Lung (tissue), 12 donors: ENCODE data around the gene SHISA8. TPM values are rescaled to one million over a fixed set of nuclear protein-coding genes. Genes with fewer than 3 reads are reported as not detected.

Experiments
- ATAC-seq: fragments of 200-7000 bp; cut with Tn5 transposase; one replicate; pipeline ENCODE4 v1.9.1; 2020; ENCODE audit warnings: moderate number of reproducible peaks; ENCODE audit not compliant: insufficient read depth, low FRiP score
- DNase-seq, 3 donors: peaks; one replicate each; pipeline ENCODE4 v3.0.0-alpha.2; 2013 to 2017
- H3K27ac ChIP-seq, 2 donors: one replicate each; pipeline ENCODE4 v1.5.1; 2013; ENCODE audit warnings: mild to moderate bottlenecking in 2 of 2, moderate library complexity in 2 of 2, control low read depth in 1 of 2, inconsistent platforms in 1 of 2, low read depth in 1 of 2, low read length in 1 of 2
- H3K27me3 ChIP-seq, 3 donors: one replicate each; pipeline ENCODE4 v1.5.1; 2013; ENCODE audit warnings: low read length in 2 of 3; ENCODE audit not compliant: control insufficient read depth in 3 of 3, insufficient read depth in 3 of 3
- H3K36me3 ChIP-seq, 4 donors: one replicate each; pipeline ENCODE4 v1.5.1; 2013; ENCODE audit warnings: low read length in 4 of 4, mild to moderate bottlenecking in 1 of 4, moderate library complexity in 1 of 4; ENCODE audit not compliant: control insufficient read depth in 4 of 4, insufficient read depth in 4 of 4
- H3K4me1 ChIP-seq, 5 donors: one replicate each; pipeline ENCODE4 v1.5.1; 2013; ENCODE audit warnings: low read length in 5 of 5, mild to moderate bottlenecking in 2 of 5, moderate library complexity in 1 of 5; ENCODE audit not compliant: control insufficient read depth in 5 of 5, insufficient read depth in 5 of 5
- H3K4me3 ChIP-seq: one replicate; pipeline ENCODE4 v1.5.1; 2013; ENCODE audit warnings: mild to moderate bottlenecking, control low read depth, moderate library complexity
- H3K9ac ChIP-seq, 2 donors: one replicate each; pipeline ENCODE4 v1.5.1; 2013; ENCODE audit warnings: low read length in 2 of 2, control low read depth in 1 of 2; ENCODE audit not compliant: insufficient read depth in 1 of 2
- H3K9me3 ChIP-seq, 4 donors: one replicate each; pipeline ENCODE4 v1.5.1; 2013; ENCODE audit warnings: low read length in 3 of 4, mild to moderate bottlenecking in 1 of 4, moderate library complexity in 1 of 4; ENCODE audit not compliant: control insufficient read depth in 4 of 4, insufficient read depth in 3 of 4
- CTCF ChIP-seq: IDR thresholded peaks from 2 replicates; pipeline ENCODE4 v1.5.1; 2012; ENCODE audit warnings: mild to moderate bottlenecking; ENCODE audit errors: control extremely low read depth, extremely low read depth
- WGBS, 2 donors: extraction: QIAGEN DNeasy Blood & Tissue Kit; methylation state at CpG; one replicate each; pipeline ENCODE4 v1.1.7; 2013; 5-methylcytosine and 5-hydroxymethylcytosine counted together
- polyA plus RNA-seq, 2 donors: library from polyadenylated mRNA; stranded (reverse); fragments of 200-250 nt; gene quantifications; one replicate each; pipeline ENCODE4 v1.2.1, GENCODE V29; 2013
- total RNA-seq, 2 donors: library from RNA; depleted of rRNA in 1 of 2; stranded (reverse); fragments of >200 nt in 1 of 2; gene quantifications; one replicate each; pipeline ENCODE4 v1.2.1, GENCODE V29; 2014 to 2021
- donor health status: control.
- donor health status: control.
- donor health status: Bipolar disorder and iron deficiency.
- donor health status: healthy.
- donor health status: DM: yes; HTN: yes; CAD: no.

SHISA8 gene
- total and polyA plus RNA-seq, 4 donors, result 0.02 to 0.34 TPM; not detected in 2

GRCh38 chr22:41946629-41947423, 32.0 kb upstream of the SHISA8 start, which contains the start of gene CENPM:
TSS of gene CENPM (minus strand) at chr22:41947152. CDS start at chr22:41947076, 76 bp downstream.
- peak; percentile 96 to 97 (median 97) for DNase-seq
- peaks cover 0 to 8% (median 5%) of the 10 kb centered on the region in 5 donors for H3K4me1 ChIP-seq
- H3K9ac ChIP-seq, result peak within 1 kb of the TSS in 1 of 2 donors; percentile 81
- no peak for TF ChIP-seq CTCF
- H3K4me3 ChIP-seq, result peak within 1 kb of the TSS; percentile 71
- peak within 1 kb of the TSS; percentile 21 to 46 for H3K27ac ChIP-seq
- H3K36me3 ChIP-seq, result peaks cover 0 to 11% (median 2%) of the 10 kb centered on the region in 4 donors
- ATAC-seq, result peak; percentile 98
- no peaks in the 10 kb centered on the region for H3K27me3 ChIP-seq
- H3K9me3 ChIP-seq, result no peaks in the 10 kb centered on the region
- 1% methylated on average over 56 of the region's 56 CpGs for WGBS, 2 donors

GRCh38 chr22:41943661-41944209, 28.9 kb upstream of the SHISA8 start:
- WGBS, 2 donors, result 45 to 60% methylated on average over 9 of the region's 9 CpGs
- Histone ChIP-seq H3K9me3 (no peaks in the 10 kb centered on the region), H3K4me3 (no peak overlapping the region), H3K27me3 (no peaks in the 10 kb centered on the region), H3K27ac (peak overlapping the region in 1 of 2 donors; percentile 4), H3K9ac (no peak overlapping the region), H3K36me3 (peaks cover 0 to 11% (median 2%) of the 10 kb centered on the region in 4 donors), H3K4me1 (peaks cover 0 to 8% (median 6%) of the 10 kb centered on the region in 5 donors)
- ATAC-seq (no peak), DNase-seq (no peak)
- no peak for TF ChIP-seq CTCF

- Histone ChIP-seq H3K27ac (peak overlapping the region in 1 of 2 donors; percentile 79), H3K9ac (no peak overlapping the region), H3K27me3 (no peaks in the 10 kb centered on the region), H3K9me3 (no peaks in the 10 kb centered on the region), H3K36me3 (peaks cover 0 to 11% (median 2%) of the 10 kb centered on the region in 4 donors), H3K4me1 (peaks cover 0 to 7% (median 5%) of the 10 kb centered on the region in 5 donors), H3K4me3 (no peak overlapping the region)
- peak; percentile 73 to 82 (median 82) for DNase-seq
- peak; percentile 97 for TF ChIP-seq CTCF
- WGBS, 2 donors, result 49 to 50% methylated on average over 13 of the region's 13 CpGs
- peak; percentile 73 for ATAC-seq
These were observed 26.2 kb upstream of the SHISA8 start for GRCh38 chr22:41940832-41941765.
